IMR-90 (cell line): ENCODE data around the gene FGD3. TPM values are rescaled to one million over a fixed set of nuclear protein-coding genes. Genes with fewer than 3 reads are reported as not detected.
A peak's percentile ranks its signal among the peaks of the same experiment; 100 is the strongest.

Source experiments
- ATAC-seq: fragments of 200-7000 bp; cut with Tn5 transposase; 2 replicates; pipeline ENCODE4 v1.9.1; 2020; ENCODE audit warnings: low read depth, mild to moderate bottlenecking, moderate library complexity
- BruUV-seq: library from RNA; stranded (reverse); fragments of 400-500 nt; replicated peaks from 2 replicates; lab custom pipeline; 2021; lab: Mats Ljungman, UMichigan
- CTCF ChIA-PET: fragments of 300-600 bp; formaldehyde crosslinking; extraction: SDS; loops from one replicate; lab custom pipeline; 2021; ENCODE audit warnings: antibody characterized with exemption; lab: Yijun Ruan, JAX
- POLR2A ChIA-PET: fragments of 300-600 bp; sonication (Branson Sonifier 250); formaldehyde crosslinking; loops from one replicate; lab custom pipeline; 2022; ENCODE audit warnings: antibody characterized with exemption; ENCODE audit not compliant: unreplicated experiment; lab: Charles Lee
- DNase-seq: peaks from one replicate; pipeline ENCODE4 v3.0.0; 2013
- H2AFZ ChIP-seq: replicated peaks from 2 replicates; pipeline ENCODE3; 2013; ENCODE audit warnings: low read length, mild to moderate bottlenecking; ENCODE audit not compliant: poor library complexity
- H2AK5ac ChIP-seq: 2 replicates; pipeline ENCODE4 v1.6.1; 2013; ENCODE audit warnings: low read depth, low read length, inconsistent platforms
- H2AK9ac ChIP-seq: replicated peaks from 2 replicates; pipeline ENCODE3; 2013; ENCODE audit warnings: mild to moderate bottlenecking, low read depth, low read length, moderate library complexity; ENCODE audit not compliant: poor library complexity
- H2BK120ac ChIP-seq: 2 replicates; pipeline ENCODE4 v1.6.1; 2013; ENCODE audit warnings: low read depth, low read length, inconsistent platforms
- H2BK15ac ChIP-seq: 3 replicates; pipeline ENCODE4 v1.6.1; 2013; ENCODE audit warnings: low read depth, low read length, inconsistent platforms
- H2BK20ac ChIP-seq: 2 replicates; pipeline ENCODE4 v1.6.1; 2013; ENCODE audit warnings: low read depth, mild to moderate bottlenecking, inconsistent platforms, low read length, moderate library complexity
- H2BK5ac ChIP-seq: 2 replicates; pipeline ENCODE4 v1.6.1; 2013; ENCODE audit warnings: mild to moderate bottlenecking, low read depth, low read length, inconsistent platforms; ENCODE audit not compliant: poor library complexity, severe bottlenecking
- H3K14ac ChIP-seq: replicated peaks from 2 replicates; pipeline ENCODE4 v1.6.1; 2013; ENCODE audit warnings: low read depth, low read length, inconsistent platforms
- H3K18ac ChIP-seq: 2 replicates; pipeline ENCODE4 v1.6.1; 2013; ENCODE audit warnings: low read depth, low read length, control low read depth
- H3K23ac ChIP-seq: 2 replicates; pipeline ENCODE4 v1.6.1; 2013; ENCODE audit warnings: low read depth, low read length, inconsistent platforms
- H3K27ac ChIP-seq: 2 replicates; pipeline ENCODE4 v1.5.1; 2013; ENCODE audit warnings: mild to moderate bottlenecking, control low read depth, low read length; ENCODE audit not compliant: insufficient read depth
- H3K27me3 ChIP-seq: 2 replicates; pipeline ENCODE4 v1.6.1; 2013; ENCODE audit warnings: low read length; ENCODE audit not compliant: control insufficient read depth, insufficient read depth
- H3K36me3 ChIP-seq: 2 replicates; pipeline ENCODE4 v1.6.1; 2013; ENCODE audit warnings: low read length, mixed read lengths; ENCODE audit not compliant: control insufficient read depth, insufficient read depth
- H3K4ac ChIP-seq: 2 replicates; pipeline ENCODE4 v1.6.1; 2013; ENCODE audit warnings: low read depth, low read length, inconsistent platforms
- H3K4me1 ChIP-seq: 2 replicates; pipeline ENCODE4 v1.6.1; 2013; ENCODE audit warnings: low read length, mixed read lengths; ENCODE audit not compliant: control insufficient read depth, insufficient read depth
- H3K4me2 ChIP-seq: 2 replicates; pipeline ENCODE4 v1.6.1; 2013; ENCODE audit warnings: low read depth, mild to moderate bottlenecking, control low read depth, low read length, moderate library complexity
- H3K4me3 ChIP-seq: 2 replicates; pipeline ENCODE4 v1.5.1; 2013; ENCODE audit warnings: low read depth, mild to moderate bottlenecking, control low read depth, low read length, moderate library complexity; ENCODE audit not compliant: insufficient read depth
- H3K56ac ChIP-seq: 2 replicates; pipeline ENCODE4 v1.6.1; 2013; ENCODE audit warnings: low read length, inconsistent platforms; ENCODE audit not compliant: insufficient read depth; ENCODE audit errors: extremely low read depth
- H3K79me1 ChIP-seq, 2 experiments: 2 replicates each; pipeline ENCODE4 v1.6.1; 2013; ENCODE audit warnings: low read length in 2 of 2, inconsistent platforms in 1 of 2, low read depth in 1 of 2
- H3K9ac ChIP-seq: 2 replicates; pipeline ENCODE4 v1.6.1; 2013; ENCODE audit warnings: low read depth, low read length, control low read depth
- H3K9me1 ChIP-seq: 2 replicates; pipeline ENCODE4 v1.6.1; 2013; ENCODE audit warnings: low read length, inconsistent platforms; ENCODE audit not compliant: insufficient read depth
- H3K9me3 ChIP-seq: 2 replicates; pipeline ENCODE4 v1.6.1; 2013; ENCODE audit warnings: low read length; ENCODE audit not compliant: control insufficient read depth, insufficient read depth
- H4K20me1 ChIP-seq: 2 replicates; pipeline ENCODE4 v1.6.1; 2013; ENCODE audit warnings: low read length, inconsistent platforms; ENCODE audit not compliant: insufficient read depth
- H4K5ac ChIP-seq: 2 replicates; pipeline ENCODE4 v1.6.1; 2013; ENCODE audit warnings: mild to moderate bottlenecking, low read depth, low read length, control low read depth
- H4K8ac ChIP-seq, 2 experiments: 2 replicates each; pipeline ENCODE4 v1.6.1; 2013; ENCODE audit warnings: low read depth in 2 of 2, low read length in 2 of 2, control low read depth in 1 of 2, inconsistent platforms in 1 of 2
- H4K91ac ChIP-seq: 2 replicates; pipeline ENCODE4 v1.6.1; 2013; ENCODE audit warnings: low read depth, low read length, inconsistent platforms; ENCODE audit not compliant: insufficient read depth
- BHLHE40 ChIP-seq: fragments of 150-350 bp; IDR thresholded peaks from 2 replicates; pipeline ENCODE4 v1.6.1; 2016; ENCODE audit warnings: mild to moderate bottlenecking, low read depth, low read length
- CEBPB ChIP-seq: IDR thresholded peaks from 2 replicates; pipeline ENCODE4 v1.6.1; 2012; ENCODE audit warnings: low read depth, low read length, improper control_type of control experiment
- ELK1 ChIP-seq: fragments of 150-350 bp; IDR thresholded peaks from 2 replicates; pipeline ENCODE4 v1.6.1; 2016; ENCODE audit warnings: low read depth, mild to moderate bottlenecking, low read length, moderate library complexity, borderline replicate concordance
- FOS ChIP-seq: fragments of 150-350 bp; IDR thresholded peaks from 2 replicates; pipeline ENCODE4 v1.6.1; 2016; ENCODE audit warnings: low read depth, low read length
- MAFK ChIP-seq: IDR thresholded peaks from 2 replicates; pipeline ENCODE4 v1.6.1; 2012; ENCODE audit warnings: low read depth, low read length, improper control_type of control experiment
- MAZ ChIP-seq: IDR thresholded peaks from 2 replicates; pipeline ENCODE4 v1.6.1; 2012; ENCODE audit warnings: low read depth, mild to moderate bottlenecking, low read length, improper control_type of control experiment, moderate library complexity, borderline replicate concordance
- MXI1 ChIP-seq: IDR thresholded peaks from 2 replicates; pipeline ENCODE4 v1.6.1; 2012; ENCODE audit warnings: low read depth, mild to moderate bottlenecking, low read length, moderate library complexity, borderline replicate concordance
- NFE2L2 ChIP-seq: fragments of 150-350 bp; IDR thresholded peaks from 2 replicates; pipeline ENCODE4 v1.6.1; 2016; ENCODE audit warnings: low read depth, mild to moderate bottlenecking, low read length
- POLR2A ChIP-seq: IDR thresholded peaks from 2 replicates; pipeline ENCODE4 v1.6.1; 2012; ENCODE audit warnings: mild to moderate bottlenecking, low read depth, low read length
- RAD21 ChIP-seq: IDR thresholded peaks from 2 replicates; pipeline ENCODE4 v1.6.1; 2012; ENCODE audit warnings: low read length, improper control_type of control experiment
- RCOR1 ChIP-seq: IDR thresholded peaks from 2 replicates; pipeline ENCODE4 v1.6.1; 2012; ENCODE audit warnings: mild to moderate bottlenecking, low read length, improper control_type of control experiment; ENCODE audit not compliant: insufficient replicate concordance
- SMC3 ChIP-seq: fragments of 150-350 bp; IDR thresholded peaks from 2 replicates; pipeline ENCODE4 v1.6.1; 2016; ENCODE audit warnings: low read depth, mild to moderate bottlenecking, antibody characterized with exemption, low read length, moderate library complexity
- USF2 ChIP-seq: fragments of 150-350 bp; IDR thresholded peaks from 2 replicates; pipeline ENCODE4 v1.6.1; 2017; ENCODE audit warnings: mild to moderate bottlenecking, antibody characterized with exemption, low read length, low read depth
- WGBS, 2 experiments: methylation state at CpG; one replicate each; pipeline versions ENCODE4 v1.1.5 to v1.1.7; 2013; ENCODE audit warnings: missing lambda C conversion rate in 2 of 2; ENCODE audit not compliant: insufficient read length in 1 of 2; ENCODE audit errors: extremely low coverage in 2 of 2; 5-methylcytosine and 5-hydroxymethylcytosine counted together
- dilution Hi-C: fragments of 300-500 bp; cut with HindIII; formaldehyde crosslinking; loops from one replicate; pipeline ENCODE4 v1.14.3; 2018; ENCODE audit warnings: low sequenced_read_pairs; ENCODE audit not compliant: unreplicated experiment
- in situ Hi-C: fragments of 300-500 bp; cut with MboI; formaldehyde crosslinking; loops from 3 replicates; pipeline ENCODE4 v1.14.3; 2019; ENCODE audit warnings: low sequenced_read_pairs, inconsistent platforms, mixed read lengths
- intact Hi-C: fragments of 100-400 bp; cut with micrococcal nuclease; formaldehyde crosslinking; loops from 2 replicates; pipeline ENCODE4 v1.10.0; 2022
- polyA plus RNA-seq, 3 experiments: library from polyadenylated mRNA; depleted of rRNA; stranded (reverse); fragments of >200 nt; gene quantifications; 2 replicates each; pipeline ENCODE4 v1.2.3, GENCODE V29; 2012; ENCODE audit warnings: low replicate concordance in 1 of 3
- total RNA-seq: library from RNA; depleted of rRNA; stranded (reverse); fragments of >200 nt; gene quantifications from 2 replicates; pipeline ENCODE4 v1.2.3, GENCODE V29; 2012
- TF ChIP-seq, protein P1 (sequence below): conservative IDR thresholded peaks from 2 replicates; pipeline ENCODE4 v1.5.1; 2012; ENCODE audit warnings: mild to moderate bottlenecking, low read depth, low read length, improper control_type of control experiment

FGD3 gene
- total and polyA plus RNA-seq, 2 of the 4 experiments (the other 2 are of a cell fraction): not detected

DNA sequence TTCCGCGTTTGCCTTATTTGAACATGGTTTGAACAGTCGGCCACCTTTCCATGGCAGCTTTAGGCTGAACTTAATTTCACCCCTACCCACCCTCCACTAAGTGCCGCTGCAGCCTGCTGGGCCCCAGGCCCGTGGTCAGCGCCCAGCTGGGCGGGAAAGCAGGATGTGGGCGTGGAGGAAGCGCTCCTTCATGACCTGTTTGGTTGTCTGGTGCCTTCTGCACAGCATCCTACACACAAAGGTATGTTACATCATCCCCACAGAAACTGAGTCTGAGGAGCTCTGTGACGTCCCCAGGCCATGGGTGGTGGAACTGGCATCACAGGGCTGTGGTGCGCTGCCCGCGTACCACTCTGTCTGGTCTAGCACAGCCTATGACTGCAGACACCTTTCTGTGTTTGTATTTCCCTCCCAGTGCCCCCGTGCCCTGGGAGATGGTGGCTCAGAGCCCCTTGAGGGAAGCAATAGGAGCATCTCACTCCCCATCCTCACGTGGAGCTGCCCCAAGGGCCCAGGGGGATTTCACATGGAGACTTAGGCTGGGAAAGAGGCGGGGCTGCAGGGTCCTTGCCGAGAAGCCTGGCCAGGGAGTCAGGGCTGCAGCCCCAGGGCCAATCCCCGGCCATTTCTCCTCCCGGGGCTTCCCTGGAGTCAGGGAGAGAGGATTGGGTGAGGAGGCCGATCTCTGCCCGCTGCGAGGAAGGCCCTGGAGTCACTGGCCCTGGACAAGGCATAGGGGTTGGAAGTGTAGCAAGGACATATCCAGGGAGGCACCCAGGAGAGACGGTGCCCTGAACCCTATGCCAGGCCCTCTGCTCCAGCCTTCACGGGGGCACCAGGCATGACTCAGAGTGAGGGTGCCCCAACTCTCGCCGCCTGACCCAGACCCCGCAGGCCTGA is 73.7 kb downstream of the FGD3 start:
- H3K27me3 ChIP-seq: peaks cover 10% of the 10 kb centered on the region
- CTCF ChIA-PET: interaction anchor here (0.5 kb wide), 1 partner anchor 281 kb away, joined by 3 read pairs; no protein-coding TSS in a partner anchor
- no TSS peak for BruUV-seq
- H4K8ac ChIP-seq: no peak overlapping the region
- H3K9me3 ChIP-seq: no peaks in the 10 kb centered on the region
- no peak overlapping the region for H2BK120ac ChIP-seq
- no peak overlapping the region for H2AK9ac ChIP-seq
- no peaks in the 10 kb centered on the region for H3K9me1 ChIP-seq
- no peak overlapping the region for H2BK5ac ChIP-seq
- H3K79me1 ChIP-seq: no peaks in the 10 kb centered on the region
- no peak overlapping the region for H2AK5ac ChIP-seq
- H4K91ac ChIP-seq: no peak overlapping the region
- intact Hi-C loops (no loop called here), dilution Hi-C loops (no loop called here), in situ Hi-C loops (loop anchor here (25.0 kb wide), 1 partner anchor 291 kb away; no protein-coding TSS in a partner anchor)
- no peaks in the 10 kb centered on the region for H3K4me1 ChIP-seq
- POLR2A ChIA-PET: no interaction called here
- no peak overlapping the region for H2BK15ac ChIP-seq
- no peak for DNase-seq
- no peak overlapping the region for H3K4me3 ChIP-seq
- TF ChIP-seq RAD21: no peak
- TF ChIP-seq SMC3: no peak
- TF ChIP-seq FOS: no peak
- TF ChIP-seq, protein P1, sequence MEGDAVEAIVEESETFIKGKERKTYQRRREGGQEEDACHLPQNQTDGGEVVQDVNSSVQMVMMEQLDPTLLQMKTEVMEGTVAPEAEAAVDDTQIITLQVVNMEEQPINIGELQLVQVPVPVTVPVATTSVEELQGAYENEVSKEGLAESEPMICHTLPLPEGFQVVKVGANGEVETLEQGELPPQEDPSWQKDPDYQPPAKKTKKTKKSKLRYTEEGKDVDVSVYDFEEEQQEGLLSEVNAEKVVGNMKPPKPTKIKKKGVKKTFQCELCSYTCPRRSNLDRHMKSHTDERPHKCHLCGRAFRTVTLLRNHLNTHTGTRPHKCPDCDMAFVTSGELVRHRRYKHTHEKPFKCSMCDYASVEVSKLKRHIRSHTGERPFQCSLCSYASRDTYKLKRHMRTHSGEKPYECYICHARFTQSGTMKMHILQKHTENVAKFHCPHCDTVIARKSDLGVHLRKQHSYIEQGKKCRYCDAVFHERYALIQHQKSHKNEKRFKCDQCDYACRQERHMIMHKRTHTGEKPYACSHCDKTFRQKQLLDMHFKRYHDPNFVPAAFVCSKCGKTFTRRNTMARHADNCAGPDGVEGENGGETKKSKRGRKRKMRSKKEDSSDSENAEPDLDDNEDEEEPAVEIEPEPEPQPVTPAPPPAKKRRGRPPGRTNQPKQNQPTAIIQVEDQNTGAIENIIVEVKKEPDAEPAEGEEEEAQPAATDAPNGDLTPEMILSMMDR: no peak
- no peak for TF ChIP-seq CEBPB
- no peak for TF ChIP-seq POLR2A
- no peak for TF ChIP-seq RCOR1
- TF ChIP-seq ELK1: no peak
- TF ChIP-seq BHLHE40: no peak
- TF ChIP-seq USF2: no peak
- TF ChIP-seq MAFK: no peak
- no peak for TF ChIP-seq MAZ
- TF ChIP-seq NFE2L2: no peak
- no peak for TF ChIP-seq MXI1
- H3K56ac ChIP-seq: no peak overlapping the region
- no peak overlapping the region for H3K4me2 ChIP-seq
- no peak overlapping the region for H4K5ac ChIP-seq
- no peak overlapping the region for H2BK20ac ChIP-seq
- H3K23ac ChIP-seq: no peak overlapping the region
- no peaks in the 10 kb centered on the region for H3K36me3 ChIP-seq
- WGBS, 2 experiments: 0% methylated on average over 1 of the region's 27 CpGs; no CpG with 5 or more reads in 1 of the 2 experiments
- no peak overlapping the region for H3K9ac ChIP-seq
- H3K4ac ChIP-seq: no peak overlapping the region
- no peak overlapping the region for H3K27ac ChIP-seq
- peak overlapping the region; percentile 21 for H2AFZ ChIP-seq
- H3K14ac ChIP-seq: no peak overlapping the region
- ATAC-seq: no peak
- no peak overlapping the region for H3K18ac ChIP-seq
- no peaks in the 10 kb centered on the region for H4K20me1 ChIP-seq
